Measurements from ENCODE around the gene SCN2B.

DNA sequence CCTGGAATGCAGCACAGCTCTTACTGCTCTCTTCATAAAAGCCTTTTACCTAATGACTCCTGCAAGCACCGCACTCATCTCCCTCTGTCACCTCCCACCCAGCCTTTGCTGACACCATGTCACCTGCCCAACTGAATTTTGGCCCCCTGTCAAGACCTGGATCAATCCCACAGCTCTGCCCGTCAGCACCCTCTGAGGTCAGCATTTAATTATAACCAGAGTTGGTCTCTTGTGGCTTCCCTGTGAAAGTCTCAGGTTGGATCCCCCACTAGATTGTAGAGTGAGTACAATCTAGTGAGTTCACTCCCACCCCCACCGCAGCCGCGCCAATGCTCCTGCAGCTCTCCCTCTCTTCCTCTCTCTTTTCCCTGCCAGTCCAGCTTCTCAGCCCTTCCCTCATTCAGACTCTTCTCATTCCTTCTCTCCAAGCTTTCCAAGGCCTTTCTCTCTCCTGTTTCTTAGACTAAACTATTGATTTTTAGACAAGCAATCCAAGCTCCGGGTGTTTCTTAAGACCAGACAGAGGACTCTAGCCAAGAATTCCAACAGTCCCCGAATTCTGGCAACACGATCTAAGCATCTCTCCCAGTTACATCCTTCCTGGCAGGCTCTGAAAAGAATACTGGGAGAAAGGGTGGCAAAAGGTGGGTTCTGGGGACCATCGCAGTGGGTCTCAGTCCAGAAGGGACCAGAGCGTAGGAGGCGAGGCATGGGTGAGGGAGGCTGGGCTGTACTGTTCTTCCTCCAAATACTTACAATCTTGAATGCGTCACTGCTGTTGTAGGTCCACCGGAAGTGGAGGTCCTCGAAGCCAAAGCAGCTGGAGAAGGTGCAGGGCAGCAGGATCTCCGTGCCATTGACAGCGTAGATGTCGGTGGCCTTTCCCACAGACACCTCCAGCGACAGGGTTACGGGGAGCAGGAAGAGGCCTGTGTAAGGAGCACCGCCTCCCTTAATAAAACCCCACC lies 31.9 kb downstream of the SCN2B start:
- TF ChIP-seq, protein P1, sequence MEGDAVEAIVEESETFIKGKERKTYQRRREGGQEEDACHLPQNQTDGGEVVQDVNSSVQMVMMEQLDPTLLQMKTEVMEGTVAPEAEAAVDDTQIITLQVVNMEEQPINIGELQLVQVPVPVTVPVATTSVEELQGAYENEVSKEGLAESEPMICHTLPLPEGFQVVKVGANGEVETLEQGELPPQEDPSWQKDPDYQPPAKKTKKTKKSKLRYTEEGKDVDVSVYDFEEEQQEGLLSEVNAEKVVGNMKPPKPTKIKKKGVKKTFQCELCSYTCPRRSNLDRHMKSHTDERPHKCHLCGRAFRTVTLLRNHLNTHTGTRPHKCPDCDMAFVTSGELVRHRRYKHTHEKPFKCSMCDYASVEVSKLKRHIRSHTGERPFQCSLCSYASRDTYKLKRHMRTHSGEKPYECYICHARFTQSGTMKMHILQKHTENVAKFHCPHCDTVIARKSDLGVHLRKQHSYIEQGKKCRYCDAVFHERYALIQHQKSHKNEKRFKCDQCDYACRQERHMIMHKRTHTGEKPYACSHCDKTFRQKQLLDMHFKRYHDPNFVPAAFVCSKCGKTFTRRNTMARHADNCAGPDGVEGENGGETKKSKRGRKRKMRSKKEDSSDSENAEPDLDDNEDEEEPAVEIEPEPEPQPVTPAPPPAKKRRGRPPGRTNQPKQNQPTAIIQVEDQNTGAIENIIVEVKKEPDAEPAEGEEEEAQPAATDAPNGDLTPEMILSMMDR (conservative IDR thresholded peaks at IDR 0.05 in 1 of 2, IDR thresholded peaks at IDR 0.05 in 1 of 2; ENCODE audit: extremely low read depth in 1 of 2, insufficient read depth in 1 of 2, low read depth in 1 of 2, low read length in 2 of 2): no peak
- TF ChIP-seq EZH2 (IDR thresholded peaks at IDR 0.05; ENCODE audit: borderline replicate concordance, low read length): no peak
